ENCODE measurements around the gene WNT10A.

GRCh38 chr2:218865999-218866398 lies 14.7 kb upstream of the WNT10A start:
- TF ChIP-seq CTCF (IDR thresholded peaks at IDR 0.05) (no peak), SREBF2 (IDR thresholded peaks at IDR 0.05) (no peak), PHF8 (IDR thresholded peaks at IDR 0.05; ENCODE audit: borderline replicate concordance, low read depth) (no peak), CEBPB (IDR thresholded peaks at IDR 0.05) (no peak), RFX5 (IDR thresholded peaks at IDR 0.05) (no peak), NR3C1 (IDR thresholded peaks at IDR 0.05) (no peak), MAFK (IDR thresholded peaks at IDR 0.05; ENCODE audit: partially characterized antibody) (no peak)
